Measurements from ENCODE around the gene RIMBP2.

The RIMBP2 gene

DNA sequence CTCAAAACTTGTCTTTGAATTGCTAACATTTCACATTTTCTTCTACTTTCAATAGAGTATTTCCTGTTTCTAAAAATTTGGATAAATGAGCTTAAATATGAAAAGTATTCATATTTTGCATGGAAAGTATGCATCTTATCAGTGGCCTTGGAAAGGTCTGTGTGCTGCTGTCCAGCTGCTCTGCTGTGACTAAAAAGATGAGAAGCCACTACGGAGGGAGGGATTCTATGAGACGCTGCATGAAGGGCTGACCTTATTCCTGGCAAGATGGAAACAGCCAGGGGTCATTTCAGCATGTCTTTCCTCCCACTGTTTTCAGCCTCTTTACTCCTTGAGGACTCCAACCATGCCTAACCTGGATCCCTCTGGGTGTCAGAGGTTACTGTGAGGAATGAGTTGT, 365.4 kb downstream of the RIMBP2 start:
- no peak for DNase-seq (ENCODE audit: extremely low read depth, low read depth)
- no peak for TF ChIP-seq CTCF (IDR thresholded peaks at IDR 0.05; ENCODE audit: low read depth, low read length, missing control alignments)
- H3K4me3 ChIP-seq (replicated peaks; ENCODE audit: low read depth, low read length) = no peak overlapping the region

GRCh38 chr12:130347588-130347987, 368.5 kb downstream of the RIMBP2 start:
- no peak overlapping the region for H3K4me3 ChIP-seq (replicated peaks; ENCODE audit: low read depth, low read length)
- TF ChIP-seq CTCF (IDR thresholded peaks at IDR 0.05; ENCODE audit: low read depth, low read length, missing control alignments) = no peak
- DNase-seq (ENCODE audit: extremely low read depth, low read depth) = no peak

Data from HFF-Myc (cell line).